Activated naive CD4-positive, alpha-beta T cell treated with anti-CD3 and anti-CD28 coated beads, Interleukin-2, amount 10 ng/mL, durations not matched to agents 7 days and 5 days (primary cell): ENCODE measurements around the gene KIAA1671.
A peak's percentile ranks its signal among the peaks of the same experiment; 100 is the strongest.
"Not testable (repeated sequence)": the region's sequence is repeated elsewhere in the genome, so short reads cannot be mapped to it uniquely, and the experiment has no call there.

Source experiments
- CTCF ChIA-PET: fragments of 350-600 bp; sonication (Branson Sonifier 250); formaldehyde crosslinking; loops from one replicate; lab custom pipeline; 2021; ENCODE audit warnings: antibody characterized with exemption; lab: Charles Lee
- DNase-seq: peaks from one replicate; pipeline ENCODE4 v3.0.0-alpha.2; 2020
- H3K27ac Mint-ChIP-seq: one replicate; pipeline ENCODE4 v1.8.0; 2021; ENCODE audit warnings: mild to moderate bottlenecking, moderate library complexity, mixed read lengths
- H3K27me3 Mint-ChIP-seq: one replicate; pipeline ENCODE4 v1.8.0; 2021; ENCODE audit warnings: mild to moderate bottlenecking, mixed read lengths
- H3K36me3 Mint-ChIP-seq: one replicate; pipeline ENCODE4 v1.8.0; 2021; ENCODE audit warnings: mixed read lengths
- H3K4me1 Mint-ChIP-seq: one replicate; pipeline ENCODE4 v1.8.0; 2021; ENCODE audit warnings: mixed read lengths
- H3K4me3 Mint-ChIP-seq: one replicate; pipeline ENCODE4 v1.8.0; 2021; ENCODE audit warnings: mild to moderate bottlenecking, moderate library complexity, mixed read lengths
- H3K9me3 Mint-ChIP-seq: one replicate; pipeline ENCODE4 v1.8.0; 2021; ENCODE audit warnings: mixed read lengths

Gene KIAA1671

DNA sequence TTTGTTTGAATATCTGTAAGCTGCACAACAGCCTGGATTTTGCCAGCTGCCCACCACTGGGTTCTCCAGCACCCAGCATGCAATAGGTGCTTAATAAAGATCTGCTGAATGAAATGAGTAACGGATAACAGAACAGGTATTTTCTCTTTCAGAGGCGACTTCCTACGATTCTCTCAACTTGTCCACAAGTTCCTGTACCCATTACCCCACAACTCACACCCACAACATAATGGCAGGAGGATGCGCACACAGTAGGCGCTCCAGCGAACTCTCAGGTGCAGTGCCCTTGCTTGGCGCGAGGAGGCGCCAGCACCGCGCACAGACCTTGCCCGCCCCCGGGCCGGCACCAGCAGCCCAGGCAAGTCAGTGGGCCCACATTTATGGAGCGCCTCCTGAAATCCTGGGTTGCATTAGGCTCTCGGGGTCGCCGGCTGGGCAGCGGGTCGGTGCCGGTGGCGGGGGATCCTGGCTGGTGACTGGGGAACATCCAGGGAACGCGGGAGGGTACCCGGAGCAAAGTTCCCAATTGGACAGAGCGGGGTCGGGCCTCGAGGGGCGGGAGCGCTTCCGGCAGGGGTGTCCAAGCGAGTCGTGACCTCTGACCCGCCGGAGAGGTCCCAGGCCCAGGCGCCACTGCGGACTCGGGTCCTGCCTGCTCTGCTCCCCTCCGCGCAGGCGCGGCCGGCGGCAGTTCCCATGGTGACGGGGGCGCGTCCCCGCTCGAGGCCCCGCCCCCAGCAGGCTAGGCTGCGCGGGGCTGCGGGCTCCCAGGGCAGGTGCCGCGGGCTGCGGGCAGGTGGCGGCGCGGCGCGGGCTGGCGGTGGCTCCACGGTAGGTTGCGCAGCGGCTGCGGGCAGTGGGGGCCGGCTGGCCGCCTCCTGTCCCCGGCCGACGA lies at the start of gene KIAA1671:
TSS of gene KIAA1671 (plus strand) at position 775 of the 895 bp plus-strand sequence. CDS start 75,284 bp downstream, outside the sequence.
- Mint-ChIP-seq H3K9me3 (no peaks in the 10 kb centered on the region), H3K36me3 (no peaks in the 10 kb centered on the region), H3K27me3 (peaks cover 75% of the 10 kb centered on the region), H3K4me3 (peak within 1 kb of the TSS; percentile 76), H3K27ac (peak within 1 kb of the TSS; percentile 47), H3K4me1 (peaks cover 33% of the 10 kb centered on the region)
- peak; percentile 90 for DNase-seq
- CTCF ChIA-PET = interaction anchor here (0.9 to 9.8 kb wide), 5 partner anchors 14 to 121 kb away, joined by 3 to 115 read pairs (median 13); no protein-coding TSS in a partner anchor

DNA sequence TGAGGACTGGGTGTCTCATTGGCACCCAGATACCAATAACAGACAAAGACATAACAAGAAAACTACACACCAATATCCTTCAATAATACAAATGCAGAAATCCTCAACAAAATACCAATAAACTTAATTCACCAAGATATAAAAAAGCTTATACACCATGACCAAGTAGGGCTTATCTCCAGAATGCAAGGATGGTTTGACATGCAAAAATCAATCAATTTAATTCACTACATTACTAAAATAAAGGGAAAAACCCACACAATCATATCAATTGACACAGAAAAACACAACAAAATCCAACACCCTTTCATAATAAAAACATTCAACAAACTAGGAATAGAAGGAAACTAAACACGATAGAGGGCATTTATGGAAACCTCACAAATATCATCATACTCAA lies 46.6 kb upstream of the KIAA1671 start:
- H3K4me3 Mint-ChIP-seq = no peak overlapping the region
- H3K27me3 Mint-ChIP-seq = peaks cover 3% of the 10 kb centered on the region
- no peaks in the 10 kb centered on the region for H3K36me3 Mint-ChIP-seq
- H3K4me1 Mint-ChIP-seq = no peaks in the 10 kb centered on the region
- H3K27ac Mint-ChIP-seq = no peak overlapping the region
- no peak for DNase-seq
- CTCF ChIA-PET = no interaction called here
- peaks cover 15% of the 10 kb centered on the region for H3K9me3 Mint-ChIP-seq

DNA sequence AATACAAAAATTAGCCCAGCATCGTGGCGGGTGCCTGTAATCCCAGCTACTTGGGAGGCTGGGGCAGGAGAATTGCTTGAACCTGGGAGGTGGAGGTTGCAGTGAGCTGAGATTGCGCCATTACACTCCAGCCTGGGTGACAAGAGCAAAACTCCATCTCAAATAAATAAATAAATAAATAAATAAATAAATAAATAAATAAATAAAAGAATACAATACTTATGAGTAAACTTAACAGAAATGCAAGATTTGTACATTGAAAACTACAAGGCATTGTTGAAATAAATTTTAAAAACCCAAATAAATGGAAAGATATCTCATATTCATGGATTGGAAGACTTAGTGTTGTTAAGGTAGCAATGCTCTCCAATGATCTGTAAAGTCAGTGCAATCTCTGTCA lies 45.4 kb upstream of the KIAA1671 start:
- peaks cover 15% of the 10 kb centered on the region for H3K9me3 Mint-ChIP-seq
- H3K27me3 Mint-ChIP-seq, H3K27ac Mint-ChIP-seq, CTCF ChIA-PET, DNase-seq, H3K4me3 Mint-ChIP-seq, H3K36me3 Mint-ChIP-seq, H3K4me1 Mint-ChIP-seq: not testable (repeated sequence)

DNA sequence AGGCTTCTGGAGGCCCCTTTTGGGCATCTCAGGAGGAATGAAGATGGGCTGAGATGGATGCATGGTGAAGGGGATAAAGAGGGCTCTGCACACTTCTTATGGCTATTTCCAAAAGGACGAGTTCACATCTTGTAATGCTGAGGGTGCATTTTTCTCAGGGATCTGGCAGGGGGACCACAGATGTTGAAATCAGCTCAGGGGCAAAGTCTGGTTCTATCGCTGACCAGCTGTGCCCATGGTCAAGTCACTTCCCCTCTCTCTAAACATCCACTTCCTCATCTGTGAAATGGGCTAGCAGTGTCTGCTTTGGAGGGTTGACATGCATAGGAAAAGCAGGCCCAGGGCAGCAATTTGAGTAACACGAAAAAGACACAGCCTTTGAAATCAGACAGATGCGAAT lies 32.5 kb upstream of the KIAA1671 start:
- DNase-seq = no peak
- Mint-ChIP-seq H3K9me3 (no peaks in the 10 kb centered on the region), H3K27me3 (no peaks in the 10 kb centered on the region), H3K27ac (no peak overlapping the region), H3K36me3 (no peaks in the 10 kb centered on the region), H3K4me3 (no peak overlapping the region), H3K4me1 (no peaks in the 10 kb centered on the region)
- CTCF ChIA-PET = interaction anchor here (1.2 kb wide), 1 partner anchor 134 kb away, joined by 3 read pairs; no protein-coding TSS in a partner anchor

DNA sequence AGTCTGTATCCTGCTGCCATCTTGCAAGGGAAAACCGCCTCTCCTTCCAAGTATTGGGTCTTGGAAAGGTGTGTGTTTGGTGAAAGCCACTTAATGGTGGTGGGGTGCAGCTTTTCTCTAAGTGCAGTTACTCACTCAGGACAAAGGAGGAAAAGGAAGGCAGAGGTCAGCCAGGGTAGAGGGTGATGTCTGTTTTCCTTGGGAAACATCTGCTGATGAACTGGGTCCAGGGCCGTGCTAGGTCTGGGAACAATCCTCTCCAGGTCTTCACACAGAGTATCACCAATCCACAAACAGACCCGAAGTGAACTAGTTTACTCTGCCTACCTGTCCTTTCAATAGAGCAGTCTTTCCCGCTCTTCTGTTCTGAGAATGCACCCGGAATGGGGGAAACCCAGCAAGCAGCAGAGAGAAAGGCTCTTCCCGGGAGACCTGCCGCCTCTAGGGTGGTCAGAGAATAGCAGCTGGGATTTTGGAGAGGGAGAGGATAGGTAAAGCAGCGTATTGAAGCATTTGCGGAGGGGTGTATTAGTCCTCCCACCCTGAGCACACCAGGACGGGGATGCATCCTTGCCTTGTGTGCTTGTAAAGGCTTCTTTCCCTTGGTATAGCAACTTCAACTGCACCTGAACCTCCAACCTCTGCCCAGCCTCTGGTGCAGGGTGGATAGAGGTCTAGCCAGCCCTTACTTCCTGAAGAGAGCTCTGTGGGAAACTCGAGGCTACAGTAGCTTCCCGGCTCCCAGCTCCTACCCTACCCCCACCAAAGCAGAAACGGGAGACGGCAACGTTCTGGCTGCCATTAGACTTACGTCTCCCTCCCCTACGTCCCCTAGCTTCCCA lies 26.7 kb upstream of the KIAA1671 start:
- CTCF ChIA-PET = no interaction called here
- H3K4me1 Mint-ChIP-seq = no peaks in the 10 kb centered on the region

DNA sequence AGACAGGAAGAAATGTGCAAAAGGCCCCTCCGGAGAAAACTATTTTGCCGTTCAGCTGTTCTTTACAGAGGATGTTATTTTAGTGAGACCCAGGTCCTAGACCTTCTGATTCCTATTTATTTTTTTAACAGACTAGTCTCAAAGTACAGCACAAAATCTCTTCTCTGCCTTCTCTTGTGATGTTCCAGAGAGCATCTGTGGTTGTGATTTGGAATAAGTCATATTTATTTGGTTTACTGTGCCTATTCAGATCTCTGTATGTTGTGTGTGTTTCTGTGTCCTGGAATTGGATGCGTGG lies 26.1 kb upstream of the KIAA1671 start:
- Mint-ChIP-seq H3K36me3 (no peaks in the 10 kb centered on the region), H3K4me3 (no peak overlapping the region), H3K27me3 (peaks cover 37% of the 10 kb centered on the region), H3K4me1 (no peaks in the 10 kb centered on the region), H3K27ac (no peak overlapping the region), H3K9me3 (no peaks in the 10 kb centered on the region)
- DNase-seq = no peak
- CTCF ChIA-PET = no interaction called here

More for the DNA sequence above, 26.7 kb upstream of the KIAA1671 start:
- H3K27me3 Mint-ChIP-seq = peaks cover 33% of the 10 kb centered on the region
- H3K9me3 Mint-ChIP-seq = no peaks in the 10 kb centered on the region
- H3K27ac Mint-ChIP-seq = no peak overlapping the region
- no peak for DNase-seq
- no peaks in the 10 kb centered on the region for H3K36me3 Mint-ChIP-seq
- no peak overlapping the region for H3K4me3 Mint-ChIP-seq

DNA sequence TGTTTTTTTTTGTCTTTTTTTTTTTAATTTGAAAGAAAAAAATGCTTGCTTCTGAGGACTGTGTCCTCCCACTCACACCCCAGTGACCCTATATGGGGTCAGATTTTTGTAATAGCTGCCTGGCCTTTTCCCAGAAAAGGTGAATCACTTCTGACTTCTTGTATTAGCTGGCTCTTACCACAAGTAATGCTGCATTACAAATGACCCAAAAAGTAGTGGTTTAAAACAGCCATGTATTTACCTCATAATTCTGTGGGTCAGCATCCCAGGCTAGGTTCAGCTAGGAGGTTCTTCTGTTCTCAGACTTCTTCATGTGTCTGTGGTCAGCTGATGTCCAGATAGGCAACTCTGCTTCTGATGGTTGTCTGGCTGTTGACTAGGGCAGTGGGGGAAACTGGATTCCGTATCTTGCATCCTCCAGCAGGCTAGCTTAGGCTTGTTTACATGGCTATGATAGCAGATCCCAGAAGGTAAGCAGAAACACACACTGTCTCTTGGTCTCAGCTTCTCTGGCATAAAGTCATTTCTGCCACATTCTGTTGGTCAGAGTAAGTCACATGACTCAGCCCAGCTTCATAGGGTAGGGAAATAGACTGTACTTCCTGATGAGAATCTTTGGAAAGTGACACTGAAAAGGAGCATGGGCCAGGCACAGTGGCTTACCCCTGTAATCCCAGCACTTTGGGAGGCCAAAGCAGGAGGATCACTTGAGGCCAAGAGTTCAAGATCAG lies 25.5 kb upstream of the KIAA1671 start:
- Mint-ChIP-seq H3K4me1 (no peaks in the 10 kb centered on the region), H3K36me3 (no peaks in the 10 kb centered on the region), H3K27me3 (peaks cover 38% of the 10 kb centered on the region), H3K27ac (no peak overlapping the region), H3K4me3 (no peak overlapping the region), H3K9me3 (no peaks in the 10 kb centered on the region)
- CTCF ChIA-PET = no interaction called here
- no peak for DNase-seq

DNA sequence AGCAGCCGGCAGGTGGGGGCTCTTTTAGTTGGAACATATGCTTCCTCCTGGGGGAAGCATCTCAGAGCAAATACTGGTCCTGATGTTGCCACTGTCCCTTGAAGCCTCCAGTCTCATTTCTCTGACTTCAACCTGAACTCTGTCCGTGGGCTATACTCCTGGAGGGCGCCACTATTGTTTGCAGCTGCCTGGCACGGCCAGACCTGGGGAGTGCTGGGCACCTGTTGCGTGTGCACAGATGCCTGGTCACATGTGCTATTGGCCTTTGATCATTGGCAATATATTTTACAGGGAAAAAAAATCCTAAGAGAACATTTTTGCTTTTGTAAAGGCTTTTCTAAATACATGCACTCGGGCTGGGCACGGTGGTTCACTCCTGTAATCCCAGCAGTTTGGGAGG lies 24.2 kb upstream of the KIAA1671 start:
- DNase-seq = no peak
- CTCF ChIA-PET = no interaction called here
- Mint-ChIP-seq H3K4me1 (no peaks in the 10 kb centered on the region), H3K4me3 (no peak overlapping the region), H3K27ac (no peak overlapping the region), H3K27me3 (peaks cover 47% of the 10 kb centered on the region), H3K9me3 (no peaks in the 10 kb centered on the region), H3K36me3 (no peaks in the 10 kb centered on the region)

DNA sequence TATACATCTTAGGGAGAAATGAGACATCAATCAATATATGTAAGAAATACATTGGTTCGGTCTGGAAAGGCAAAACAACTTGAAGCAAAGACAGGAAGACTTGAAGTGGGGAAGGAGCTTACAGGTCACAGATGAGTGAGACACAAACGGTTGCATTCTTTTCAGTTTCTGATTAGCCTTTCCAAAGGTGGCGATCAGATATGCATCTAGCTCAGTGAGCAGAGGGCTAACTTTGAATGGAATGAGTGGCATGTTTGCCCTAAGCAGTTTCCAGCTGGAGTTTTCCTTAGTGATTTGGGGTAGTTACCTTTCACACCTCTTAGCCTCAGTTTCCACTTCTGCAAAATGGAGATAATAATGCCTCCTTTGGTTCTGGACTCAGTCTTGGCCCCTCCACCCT lies 21.8 kb upstream of the KIAA1671 start:
- no peaks in the 10 kb centered on the region for H3K4me1 Mint-ChIP-seq
- no peak overlapping the region for H3K27ac Mint-ChIP-seq
- no peaks in the 10 kb centered on the region for H3K36me3 Mint-ChIP-seq
- no peak overlapping the region for H3K4me3 Mint-ChIP-seq
- H3K27me3 Mint-ChIP-seq = peaks cover 41% of the 10 kb centered on the region
- no peaks in the 10 kb centered on the region for H3K9me3 Mint-ChIP-seq
- DNase-seq = no peak
- CTCF ChIA-PET = no interaction called here

DNA sequence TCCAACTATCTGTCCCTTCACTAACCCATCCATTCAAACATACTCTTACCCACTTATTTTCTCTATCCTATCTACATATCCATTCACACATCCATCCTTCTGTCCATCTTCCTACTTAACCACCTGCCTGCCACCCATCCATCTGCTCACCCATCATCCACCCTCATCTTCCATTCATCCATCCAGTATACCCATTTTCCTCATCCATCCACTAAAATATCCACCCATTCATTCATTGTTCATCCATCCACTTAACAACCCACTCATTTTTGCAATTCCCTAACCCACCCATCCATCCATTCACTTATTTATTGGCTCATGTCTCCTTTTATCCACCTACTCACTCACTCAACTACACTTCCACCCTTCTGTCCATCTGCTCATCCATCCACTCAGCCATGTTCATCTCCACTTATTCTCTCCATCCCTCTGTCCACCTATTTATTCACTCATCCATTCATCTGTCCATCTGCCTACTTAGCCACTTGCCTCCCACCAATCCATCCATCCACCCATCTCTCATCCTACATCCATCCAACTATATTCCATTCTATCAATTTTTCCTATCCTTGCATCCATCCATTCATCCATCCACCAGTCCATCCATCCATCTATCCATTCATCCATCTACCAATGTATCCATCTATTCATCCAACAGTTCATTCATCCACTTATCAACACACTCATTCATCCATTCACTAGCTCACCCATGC lies 16.6 kb upstream of the KIAA1671 start:
- CTCF ChIA-PET = interaction anchor here (1.0 kb wide), 1 partner anchor 115 kb away, joined by 3 read pairs; no protein-coding TSS in a partner anchor
- no peak overlapping the region for H3K4me3 Mint-ChIP-seq
- DNase-seq = no peak
- no peak overlapping the region for H3K27ac Mint-ChIP-seq
- H3K27me3 Mint-ChIP-seq = peaks cover 21% of the 10 kb centered on the region
- H3K9me3 Mint-ChIP-seq = no peaks in the 10 kb centered on the region
- no peaks in the 10 kb centered on the region for H3K36me3 Mint-ChIP-seq
- H3K4me1 Mint-ChIP-seq = no peaks in the 10 kb centered on the region

DNA sequence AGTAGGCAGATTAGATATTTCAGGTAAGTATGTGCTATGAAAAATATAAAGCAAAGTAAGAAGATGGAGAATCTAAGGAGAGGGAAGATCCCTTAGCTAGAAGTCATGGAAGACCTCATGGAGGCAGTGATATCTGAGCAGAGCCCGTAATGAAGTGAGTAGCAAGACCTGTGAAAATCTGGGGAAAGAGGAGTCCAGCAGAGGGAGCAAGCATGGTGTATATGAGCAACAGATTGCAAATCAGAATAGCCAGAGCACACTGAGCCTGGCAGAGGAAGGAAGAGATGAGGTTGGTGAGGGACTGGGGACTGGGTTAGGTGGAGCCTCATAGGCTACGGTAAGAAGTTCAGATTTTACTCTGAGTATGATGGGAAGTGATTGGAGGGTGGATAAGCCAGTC lies 15.4 kb upstream of the KIAA1671 start:
- Mint-ChIP-seq H3K9me3 (no peaks in the 10 kb centered on the region), H3K27ac (no peak overlapping the region), H3K4me1 (no peaks in the 10 kb centered on the region), H3K27me3 (peaks cover 16% of the 10 kb centered on the region), H3K4me3 (no peak overlapping the region), H3K36me3 (no peaks in the 10 kb centered on the region)
- CTCF ChIA-PET = interaction anchor here (3.0 to 6.7 kb wide), 3 partner anchors 14 to 120 kb away, joined by 13 to 88 read pairs (median 38); no protein-coding TSS in a partner anchor
- peak; percentile 29 for DNase-seq

DNA sequence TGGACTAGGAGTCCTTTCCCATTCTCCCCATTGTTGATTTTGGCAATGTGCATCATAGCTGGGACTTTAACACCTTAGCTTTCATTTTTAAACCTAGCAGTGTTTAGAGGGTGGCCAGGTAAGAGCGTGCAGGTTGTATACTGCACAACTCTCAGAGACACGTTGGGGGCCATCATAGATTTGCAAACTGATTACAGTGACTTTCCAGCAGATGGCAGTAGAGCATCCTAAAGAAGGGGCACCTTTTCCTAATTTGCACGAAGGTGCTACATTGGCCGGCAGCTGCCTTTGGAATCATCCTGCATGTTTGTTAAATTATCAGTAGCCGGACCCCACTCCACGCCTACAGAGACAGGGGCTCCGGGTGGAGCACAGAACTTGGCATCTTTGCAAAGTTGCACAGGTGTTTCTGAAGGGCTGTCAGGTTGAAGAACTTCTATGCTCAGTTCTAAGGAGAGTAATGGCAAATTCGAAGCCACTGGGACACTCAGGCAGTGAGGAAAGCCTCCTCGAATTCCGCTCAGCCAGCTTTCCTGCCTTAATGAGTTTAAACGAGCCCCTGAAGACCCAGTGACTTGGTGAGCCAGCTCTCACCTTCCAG lies 13.7 kb upstream of the KIAA1671 start:
- H3K4me1 Mint-ChIP-seq = no peaks in the 10 kb centered on the region
- CTCF ChIA-PET = interaction anchor here (0.9 to 6.7 kb wide), 9 partner anchors 10 to 174 kb away, joined by 3 to 88 read pairs (median 7); no protein-coding TSS in a partner anchor
- DNase-seq = peak; percentile 53
- no peaks in the 10 kb centered on the region for H3K36me3 Mint-ChIP-seq
- H3K4me3 Mint-ChIP-seq = no peak overlapping the region
- no peaks in the 10 kb centered on the region for H3K9me3 Mint-ChIP-seq
- no peak overlapping the region for H3K27ac Mint-ChIP-seq
- H3K27me3 Mint-ChIP-seq = peaks cover 8% of the 10 kb centered on the region

DNA sequence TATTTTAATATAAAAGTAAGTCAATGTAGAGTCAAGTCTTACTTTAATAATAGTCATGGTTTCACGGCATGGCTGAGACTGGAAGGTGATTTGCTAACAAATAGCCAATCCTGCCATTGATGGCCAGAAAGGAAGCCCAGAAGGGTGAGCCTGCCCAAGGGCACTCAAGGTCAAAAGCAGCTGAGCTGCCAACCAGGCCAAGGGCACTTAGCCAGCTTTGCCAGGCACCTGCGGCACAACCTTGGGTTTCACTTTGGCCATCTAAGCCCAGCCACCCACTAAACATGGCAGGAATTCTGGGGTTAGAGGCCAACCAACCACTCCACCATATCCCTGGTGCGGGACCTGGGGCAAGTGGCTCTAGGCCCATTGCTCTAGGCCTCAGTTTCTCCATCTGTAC lies 10.2 kb upstream of the KIAA1671 start:
- peaks cover 31% of the 10 kb centered on the region for H3K27me3 Mint-ChIP-seq
- H3K4me3 Mint-ChIP-seq = no peak overlapping the region
- CTCF ChIA-PET = interaction anchor here (6.7 kb wide), 1 partner anchor 108 kb away, joined by 88 read pairs; no protein-coding TSS in a partner anchor

More for the DNA sequence above, 10.2 kb upstream of the KIAA1671 start:
- Mint-ChIP-seq H3K4me1 (peaks cover 6% of the 10 kb centered on the region), H3K36me3 (no peaks in the 10 kb centered on the region), H3K9me3 (no peaks in the 10 kb centered on the region), H3K27ac (no peak overlapping the region)
- no peak for DNase-seq
